ENCODE measurements around the gene M1AP.
"Not testable (repeated sequence)": the region's sequence is repeated elsewhere in the genome, so short reads cannot be mapped to it uniquely, and the experiment has no call there.

Gene M1AP

GRCh38 chr2:74566076-74566753 lies 81.9 kb downstream of the M1AP start:
- DNase-seq (ENCODE audit: low read depth), result no peak

- DNase-seq (ENCODE audit: low read depth), result no peak
Measured at GRCh38 chr2:74564222-74564621, 83.9 kb downstream of the M1AP start.

GRCh38 chr2:74562126-74562775 lies 85.9 kb downstream of the M1AP start:
- DNase-seq (ENCODE audit: low read depth), result no peak

- not testable (repeated sequence) for DNase-seq (ENCODE audit: low read depth)
Measured at GRCh38 chr2:74561022-74561421, 87.1 kb downstream of the M1AP start.

- no peak for DNase-seq (ENCODE audit: low read depth)
Measured at GRCh38 chr2:74560591-74560990, 87.5 kb downstream of the M1AP start.

GRCh38 chr2:74559912-74560311 lies 88.2 kb downstream of the M1AP start:
- DNase-seq (ENCODE audit: low read depth), result no peak

- no peak for DNase-seq (ENCODE audit: low read depth)
Measured at GRCh38 chr2:74558284-74559230, 89.6 kb downstream of the M1AP start.

GRCh38 chr2:74556831-74557370 lies 91.2 kb downstream of the M1AP start:
- DNase-seq (ENCODE audit: low read depth), result no peak

- DNase-seq (ENCODE audit: low read depth), result no peak
Measured at GRCh38 chr2:74556159-74556558, 92.0 kb downstream of the M1AP start.

GRCh38 chr2:74555610-74556103 lies 92.5 kb downstream of the M1AP start:
- DNase-seq (ENCODE audit: low read depth), result no peak

- DNase-seq (ENCODE audit: low read depth), result peak; percentile 23
Measured at GRCh38 chr2:74554820-74555531, 93.2 kb downstream of the M1AP start.

GRCh38 chr2:74553892-74554819 lies 94.0 kb downstream of the M1AP start, which contains the start of the genes DOK1 and LOXL3:
DOK1 (plus strand) TSS chr2:74554720; CDS start chr2:74554755, 35 bp downstream.
LOXL3 (minus strand) TSS chr2:74553942; CDS start chr2:74552634, 1,308 bp downstream.
- DNase-seq (ENCODE audit: low read depth), result peak; percentile 78

- DNase-seq (ENCODE audit: low read depth), result no peak
Measured at GRCh38 chr2:74552914-74553811, 95.0 kb downstream of the M1AP start.

GRCh38 chr2:74551942-74552913 lies 95.9 kb downstream of the M1AP start:
- no peak for DNase-seq (ENCODE audit: low read depth)

- no peak for DNase-seq (ENCODE audit: low read depth)
Measured at GRCh38 chr2:74551530-74551929, 96.6 kb downstream of the M1AP start.

- no peak for DNase-seq (ENCODE audit: low read depth)
Measured at GRCh38 chr2:74550231-74550630, 97.9 kb downstream of the M1AP start.

- DNase-seq (ENCODE audit: low read depth), result no peak
Measured at GRCh38 chr2:74548900-74549826, 99.0 kb downstream of the M1AP start.
